Hindlimb muscle (tissue), 1 donor: ENCODE data around the gene SOX14. TPM values are rescaled to one million over a fixed set of nuclear protein-coding genes. Genes with fewer than 3 reads are reported as not detected.

Experiments
- polyA plus RNA-seq: library from polyadenylated mRNA; unstranded; fragments of 120-200 nt; gene quantifications from one replicate; pipeline ENCODE4 v1.2.1, GENCODE V29; 2013; ENCODE audit not compliant: insufficient read length

SOX14 gene
- polyA plus RNA-seq, 1 donor, result not detected

Other genes with a start within 250 kb of the SOX14 start
- gene CLDN18, start 245.8 kb downstream of the SOX14 start, polyA plus RNA-seq, result 0.44 TPM